MG63 (cell line): ENCODE results near the gene DIDO1. TPM values are rescaled to one million over a fixed set of nuclear protein-coding genes. Genes with fewer than 3 reads are reported as not detected.

Experiments used
- DNase-seq: peaks from one replicate; pipeline ENCODE4 v3.0.0-alpha.2; 2020
- H3K27me3 ChIP-seq: fragments of 250-450 bp; sonication (Bioruptor Pico); 2 replicates; pipeline ENCODE4 v1.5.1; 2020; ENCODE audit warnings: mild to moderate bottlenecking, moderate library complexity
- H3K36me3 ChIP-seq: fragments of 250-450 bp; sonication (Bioruptor Pico); 2 replicates; pipeline ENCODE4 v1.5.1; 2020; ENCODE audit warnings: mild to moderate bottlenecking, moderate library complexity
- H3K4me3 ChIP-seq: fragments of 250-450 bp; sonication (Bioruptor Pico); 2 replicates; pipeline ENCODE4 v1.5.1; 2020; ENCODE audit warnings: mild to moderate bottlenecking, moderate library complexity
- H3K9me3 ChIP-seq: fragments of 250-450 bp; sonication (Bioruptor Pico); 2 replicates; pipeline ENCODE4 v1.5.1; 2020; ENCODE audit warnings: mild to moderate bottlenecking, moderate library complexity
- total RNA-seq: library from RNA; depleted of rRNA; stranded (reverse); fragments of >200 nt; shearing (Covaris generic); gene quantifications from 2 replicates; pipeline ENCODE4 v1.2.3, GENCODE V29; 2014; ENCODE audit warnings: low replicate concordance

The DIDO1 gene
- total RNA-seq, 1 experiment from 2014 or later: 21.2 TPM

- no peaks in the 10 kb centered on the region for H3K9me3 ChIP-seq
- DNase-seq: no peak
- no peak overlapping the region for H3K4me3 ChIP-seq
- H3K36me3 ChIP-seq: peaks cover 88% of the 10 kb centered on the region
- H3K27me3 ChIP-seq: no peaks in the 10 kb centered on the region
These were observed 16.0 kb downstream of the DIDO1 start for GRCh38 chr20:62910217-62910766.

GRCh38 chr20:62908971-62909791 lies 17.1 kb downstream of the DIDO1 start:
- no peaks in the 10 kb centered on the region for H3K27me3 ChIP-seq

DNA sequence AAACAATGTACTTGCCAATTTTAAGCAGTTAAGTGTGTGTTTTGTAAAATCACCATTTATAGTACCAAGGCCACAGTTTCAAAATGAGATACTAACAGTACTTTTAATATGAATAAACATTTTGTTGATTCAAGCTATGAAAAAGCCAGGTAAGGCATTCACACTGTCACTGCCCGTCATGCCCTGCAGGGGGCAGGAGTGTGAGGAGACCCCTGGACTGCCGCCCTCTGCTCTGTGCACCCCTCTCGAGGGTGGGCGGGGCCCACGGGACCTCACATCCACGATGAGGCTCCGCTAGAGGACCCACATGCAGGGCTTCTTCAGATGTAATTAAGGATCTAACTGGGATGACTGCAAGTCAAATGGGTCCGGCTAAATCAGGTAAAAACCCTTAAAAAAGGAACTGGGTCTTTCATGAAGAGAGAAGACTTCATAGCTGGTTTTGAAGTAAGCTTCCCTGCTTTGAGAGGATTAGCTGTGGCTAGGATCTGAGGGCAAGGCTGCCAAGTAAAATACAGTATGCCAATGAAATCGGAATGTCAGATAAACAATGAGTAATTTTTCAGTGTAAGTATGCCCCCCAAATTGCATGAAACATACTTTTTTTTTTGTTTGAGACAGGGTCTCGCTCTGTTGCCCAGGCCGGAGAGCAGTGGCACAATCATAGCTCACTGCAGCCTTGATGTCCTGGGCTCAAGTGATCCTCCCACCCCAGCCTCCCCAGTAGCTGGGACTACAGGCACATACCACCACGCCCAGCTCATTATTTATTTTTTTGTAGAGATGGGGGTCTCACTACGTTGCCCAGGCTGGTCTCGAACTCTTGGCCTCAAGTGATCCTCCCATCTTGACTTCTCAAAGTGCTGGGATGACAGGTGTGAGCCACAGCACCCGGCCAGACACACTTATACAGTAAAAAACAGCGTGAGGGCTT lies 18.7 kb downstream of the DIDO1 start:
- DNase-seq: no peak
- H3K9me3 ChIP-seq: no peaks in the 10 kb centered on the region
- H3K36me3 ChIP-seq: peaks cover 96% of the 10 kb centered on the region
- no peaks in the 10 kb centered on the region for H3K27me3 ChIP-seq
- no peak overlapping the region for H3K4me3 ChIP-seq

More at GRCh38 chr20:62908971-62909791, 17.1 kb downstream of the DIDO1 start:
- DNase-seq: no peak
- no peak overlapping the region for H3K4me3 ChIP-seq
- H3K36me3 ChIP-seq: peaks cover 94% of the 10 kb centered on the region
- H3K9me3 ChIP-seq: no peaks in the 10 kb centered on the region

DNA sequence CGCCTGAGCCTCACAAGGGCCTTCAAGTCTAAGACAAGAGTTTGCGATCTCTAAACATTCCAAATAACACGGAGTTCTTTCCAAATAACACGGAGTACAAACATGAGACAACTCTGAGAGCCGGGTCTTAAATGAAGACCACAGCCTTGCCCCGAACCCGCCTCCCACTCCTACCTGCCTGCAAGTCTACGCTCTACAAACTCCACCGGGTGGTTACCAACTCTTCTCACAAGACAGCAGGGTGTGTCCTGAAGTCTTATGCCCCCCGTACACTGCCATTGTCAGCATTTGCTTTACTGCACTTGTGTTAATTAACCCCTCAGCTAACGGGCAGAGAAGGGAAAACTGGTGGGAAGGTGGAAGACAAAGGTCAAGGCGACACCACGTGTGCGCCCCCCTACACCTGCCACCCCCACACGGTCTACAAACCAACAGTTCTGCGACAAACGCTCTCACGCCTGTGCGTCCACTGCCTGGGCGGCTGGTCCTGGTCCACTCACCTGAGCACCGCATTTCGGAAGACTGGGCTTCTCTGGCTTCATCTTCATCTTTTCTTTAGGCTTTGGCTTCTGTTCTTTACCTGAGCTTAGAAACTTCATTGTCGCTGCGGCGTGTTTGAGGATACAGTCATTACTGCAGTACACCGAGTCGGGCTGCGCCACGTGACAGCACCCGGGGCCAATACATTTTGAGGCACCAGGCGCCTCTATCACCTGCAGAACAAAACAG lies 19.5 kb downstream of the DIDO1 start:
- no peak for DNase-seq
- no peaks in the 10 kb centered on the region for H3K9me3 ChIP-seq
- H3K36me3 ChIP-seq: peaks cover 98% of the 10 kb centered on the region
- no peak overlapping the region for H3K4me3 ChIP-seq
- no peaks in the 10 kb centered on the region for H3K27me3 ChIP-seq

- peaks cover 98% of the 10 kb centered on the region for H3K36me3 ChIP-seq
- no peak overlapping the region for H3K4me3 ChIP-seq
- H3K27me3 ChIP-seq: no peaks in the 10 kb centered on the region
- no peaks in the 10 kb centered on the region for H3K9me3 ChIP-seq
- DNase-seq: no peak
These were observed 20.1 kb downstream of the DIDO1 start for GRCh38 chr20:62906209-62906608.

GRCh38 chr20:62905536-62906117 lies 20.7 kb downstream of the DIDO1 start:
- H3K4me3 ChIP-seq: no peak overlapping the region
- peaks cover 98% of the 10 kb centered on the region for H3K36me3 ChIP-seq
- no peaks in the 10 kb centered on the region for H3K9me3 ChIP-seq
- no peak for DNase-seq
- no peaks in the 10 kb centered on the region for H3K27me3 ChIP-seq

GRCh38 chr20:62902926-62903615 lies 23.2 kb downstream of the DIDO1 start:
- DNase-seq: peak; percentile 40
- Histone ChIP-seq H3K4me3 (no peak overlapping the region), H3K36me3 (peaks cover 91% of the 10 kb centered on the region), H3K27me3 (no peaks in the 10 kb centered on the region), H3K9me3 (no peaks in the 10 kb centered on the region)

DNA sequence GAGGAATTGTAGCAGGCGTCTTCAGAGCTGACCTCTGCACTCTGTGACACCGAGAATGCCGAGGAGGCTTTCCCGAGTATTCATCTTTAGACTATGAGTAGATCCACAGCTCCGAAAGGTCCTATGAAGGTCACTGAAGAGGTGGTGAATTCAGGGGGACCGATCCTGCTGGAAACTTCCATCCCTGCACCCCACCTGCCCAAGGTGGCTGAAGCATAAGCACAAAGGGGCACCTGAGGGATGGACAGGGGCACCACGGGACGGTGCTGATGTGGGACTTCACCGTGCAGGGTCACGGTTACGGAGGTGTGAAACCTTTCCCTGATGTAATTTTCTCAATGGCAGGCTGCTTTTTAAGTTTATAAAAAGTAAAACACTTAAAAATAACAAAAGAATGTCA lies 24.4 kb downstream of the DIDO1 start:
- Histone ChIP-seq H3K27me3 (no peaks in the 10 kb centered on the region), H3K9me3 (no peaks in the 10 kb centered on the region), H3K4me3 (no peak overlapping the region), H3K36me3 (peaks cover 89% of the 10 kb centered on the region)
- DNase-seq: no peak

- H3K27me3 ChIP-seq: no peaks in the 10 kb centered on the region
- DNase-seq: no peak
- H3K36me3 ChIP-seq: peaks cover 89% of the 10 kb centered on the region
- H3K4me3 ChIP-seq: no peak overlapping the region
- H3K9me3 ChIP-seq: no peaks in the 10 kb centered on the region
These were observed 25.4 kb downstream of the DIDO1 start for GRCh38 chr20:62900692-62901584.

DNA sequence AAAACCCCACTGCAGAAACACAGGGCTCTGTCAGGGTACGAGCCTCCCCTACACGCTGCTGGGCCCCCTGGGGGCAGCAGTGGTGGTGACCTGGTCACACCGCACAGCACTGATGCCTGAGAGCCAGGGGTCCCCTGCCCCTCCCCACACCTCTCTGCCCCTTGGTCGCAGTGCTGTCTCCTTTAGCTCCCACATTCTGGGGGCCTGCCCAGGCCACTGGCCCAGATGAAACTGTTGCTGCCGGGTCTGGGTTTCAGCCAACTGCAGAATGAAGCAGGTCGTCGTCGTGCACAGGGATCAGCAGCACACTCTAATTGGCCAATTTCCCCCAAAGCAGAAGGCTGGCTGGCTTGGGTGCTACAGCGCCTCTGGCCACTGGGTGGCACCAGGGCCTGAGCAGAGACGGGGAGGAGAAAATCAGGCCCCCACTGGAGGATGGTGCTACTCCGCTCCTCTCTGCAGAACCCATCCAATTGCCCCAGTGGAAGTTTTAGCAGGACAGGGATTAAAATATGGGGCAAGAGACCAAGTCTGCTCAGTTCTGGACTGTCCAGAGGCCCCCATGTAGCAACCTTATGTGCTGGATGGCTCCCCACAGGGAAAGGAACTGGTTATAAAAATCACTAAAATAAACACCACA lies 26.1 kb downstream of the DIDO1 start:
- no peaks in the 10 kb centered on the region for H3K9me3 ChIP-seq
- DNase-seq: peak; percentile 67
- no peaks in the 10 kb centered on the region for H3K27me3 ChIP-seq
- H3K4me3 ChIP-seq: no peak overlapping the region
- H3K36me3 ChIP-seq: peaks cover 89% of the 10 kb centered on the region

DNA sequence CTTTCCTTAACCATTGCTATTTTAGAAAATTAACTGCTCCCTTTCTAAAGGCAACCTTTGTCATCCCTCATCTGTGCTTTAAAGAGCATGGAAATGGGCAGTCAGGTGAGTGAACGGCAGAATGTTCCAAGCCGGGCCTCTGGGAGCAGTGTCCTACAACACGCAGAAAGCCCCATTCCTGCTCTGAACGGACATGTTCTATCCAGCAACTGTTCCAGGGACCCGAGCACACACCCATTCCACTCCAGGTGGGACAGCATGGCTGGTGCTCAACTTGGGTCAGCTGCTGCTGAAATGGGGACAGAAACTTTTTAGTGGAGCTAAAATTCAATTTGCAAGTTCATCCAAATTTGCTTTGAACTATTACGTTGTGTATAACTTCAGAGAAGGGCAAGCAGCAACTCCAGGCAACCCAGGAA lies 26.7 kb downstream of the DIDO1 start:
- no peak for DNase-seq
- Histone ChIP-seq H3K9me3 (no peaks in the 10 kb centered on the region), H3K36me3 (peaks cover 89% of the 10 kb centered on the region), H3K4me3 (no peak overlapping the region), H3K27me3 (no peaks in the 10 kb centered on the region)

DNA sequence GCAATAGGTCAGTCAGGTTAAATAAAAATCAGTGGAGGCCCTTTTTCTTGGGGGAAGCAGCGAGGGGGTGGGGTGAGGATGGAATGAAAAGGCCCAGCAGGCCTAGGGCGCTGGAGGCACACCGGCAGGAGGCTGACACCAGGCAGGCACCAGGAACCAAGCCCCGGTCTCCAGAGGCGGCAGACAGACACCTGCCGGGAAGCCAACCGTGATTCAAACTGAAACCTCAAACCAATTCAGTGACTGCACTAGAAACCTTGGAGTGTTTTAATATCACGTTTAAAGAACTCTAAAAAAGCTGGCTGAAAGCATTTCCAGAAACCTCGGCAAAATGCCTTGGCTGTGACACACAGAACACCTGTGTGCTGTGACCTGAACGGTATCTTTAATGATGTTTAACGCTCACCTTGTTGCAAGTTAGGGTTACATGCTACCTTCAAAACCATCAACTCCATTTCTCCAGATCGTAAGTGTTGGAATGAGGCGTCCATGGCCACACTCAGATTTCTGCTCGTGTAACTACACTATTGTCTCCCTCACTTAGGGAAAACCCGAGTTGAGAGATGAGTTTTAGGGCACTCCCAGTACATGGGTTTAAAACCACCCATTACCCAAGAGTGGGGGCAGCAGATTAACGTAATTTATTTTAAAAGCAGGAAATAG lies 27.2 kb downstream of the DIDO1 start:
- no peaks in the 10 kb centered on the region for H3K27me3 ChIP-seq
- no peak for DNase-seq
- H3K36me3 ChIP-seq: peaks cover 90% of the 10 kb centered on the region
- H3K9me3 ChIP-seq: no peaks in the 10 kb centered on the region
- no peak overlapping the region for H3K4me3 ChIP-seq

DNA sequence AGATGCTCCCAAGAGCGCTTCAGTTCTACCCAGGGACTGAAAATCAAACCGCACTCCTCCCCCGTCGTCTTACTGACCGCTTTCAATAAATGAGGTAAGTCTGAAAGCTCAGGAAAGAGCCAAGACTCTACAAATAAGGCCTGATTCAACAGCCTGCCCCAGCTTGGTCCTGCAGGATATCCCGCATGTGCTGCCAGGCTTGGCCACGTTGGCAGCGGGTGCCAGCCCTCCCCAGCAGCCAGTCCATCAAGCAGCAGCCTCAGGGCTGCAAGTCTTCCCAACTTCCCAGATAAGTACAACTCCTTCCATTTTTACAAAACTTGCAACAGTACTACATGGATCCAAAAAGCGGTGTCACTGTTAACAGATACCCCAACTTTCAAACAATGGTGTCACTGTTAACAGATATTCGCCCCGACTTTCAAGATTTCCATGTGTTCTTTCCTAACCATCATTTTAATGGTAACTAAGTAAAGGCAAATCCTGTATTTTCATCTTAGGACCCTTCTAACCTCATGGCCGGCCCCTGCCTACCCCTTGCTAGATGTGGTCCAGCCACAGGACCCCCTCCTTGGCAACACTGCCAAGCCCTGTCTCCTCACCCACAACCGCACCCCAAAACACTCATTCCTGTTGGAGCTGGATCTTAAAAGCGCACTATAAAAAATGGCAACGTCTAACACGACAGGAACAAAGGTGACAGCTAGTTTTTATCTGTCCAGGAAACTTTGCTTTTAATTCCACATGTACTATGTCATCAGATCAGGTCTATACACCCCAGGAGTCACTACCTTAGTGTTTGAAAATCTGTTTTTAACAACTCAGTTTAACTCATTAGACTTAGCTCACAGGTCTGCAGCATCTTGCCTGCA lies 28.0 kb downstream of the DIDO1 start:
- DNase-seq: no peak
- peaks cover 90% of the 10 kb centered on the region for H3K36me3 ChIP-seq
- no peak overlapping the region for H3K4me3 ChIP-seq
- H3K27me3 ChIP-seq: no peaks in the 10 kb centered on the region
- H3K9me3 ChIP-seq: no peaks in the 10 kb centered on the region
